GM18951 (cell line): ENCODE results near the gene PTPRT.

Experiments used
- POLR2A ChIP-seq: IDR thresholded peaks from 4 replicates; pipeline ENCODE4 v1.6.1; 2011; ENCODE audit warnings: mild to moderate bottlenecking; ENCODE audit not compliant: insufficient read length, insufficient read depth; ENCODE audit errors: extremely low read depth
- in situ Hi-C: fragments of 300-500 bp; cut with MboI; formaldehyde crosslinking; loops from one replicate; pipeline ENCODE4 v1.12.0; 2022; ENCODE audit warnings: low sequenced_read_pairs, mixed read lengths, inconsistent platforms; ENCODE audit not compliant: unreplicated experiment

The PTPRT gene

GRCh38 chr20:42763015-42763414 lies 426.7 kb downstream of the PTPRT start:
- TF ChIP-seq POLR2A, result no peak
- in situ Hi-C loops, result no loop called here

GRCh38 chr20:42756991-42757390 lies 432.7 kb downstream of the PTPRT start:
- TF ChIP-seq POLR2A, result no peak
- in situ Hi-C loops, result no loop called here

- TF ChIP-seq POLR2A, result no peak
- in situ Hi-C loops, result no loop called here
Observed at GRCh38 chr20:42754706-42755105, 435.0 kb downstream of the PTPRT start.

DNA sequence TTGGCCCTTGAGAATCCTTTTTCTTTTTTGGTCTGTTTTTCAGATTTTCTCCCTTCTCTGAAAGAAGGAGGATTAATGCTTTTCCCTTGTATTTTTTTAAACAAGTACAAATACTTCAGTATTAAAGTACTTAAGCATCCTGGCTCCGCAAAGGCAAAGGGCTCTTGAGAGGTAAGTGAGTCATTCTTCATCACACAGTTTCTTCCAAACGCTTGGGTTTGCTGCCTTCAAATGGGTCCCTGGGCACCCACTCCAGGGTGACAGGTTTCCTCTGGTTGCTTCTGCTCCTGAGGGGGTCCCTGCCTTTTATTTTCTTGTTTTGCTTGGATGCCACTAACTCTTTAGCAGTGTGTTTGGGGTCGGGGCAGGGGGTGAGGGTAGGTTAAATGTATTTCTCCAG lies 437.1 kb downstream of the PTPRT start:
- in situ Hi-C loops, result no loop called here
- TF ChIP-seq POLR2A, result no peak

DNA sequence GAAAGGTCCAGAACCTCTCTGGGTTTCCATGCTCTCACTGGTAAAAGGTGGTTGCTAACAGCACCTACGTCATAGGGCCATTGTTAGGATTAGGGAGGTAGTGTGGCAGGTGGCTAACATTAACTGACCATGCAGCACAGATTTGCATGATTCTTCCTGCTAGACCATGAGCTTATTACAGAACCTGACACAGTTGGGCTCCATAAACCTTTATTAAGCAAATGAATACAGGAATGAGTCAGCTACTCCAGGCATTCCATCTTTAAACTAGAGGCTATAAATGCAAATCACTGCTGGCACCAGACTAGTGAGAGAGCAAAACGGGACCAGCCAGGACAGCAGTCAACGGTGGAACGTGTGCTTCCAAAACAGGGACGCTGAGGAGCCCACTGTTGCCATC lies 440.1 kb downstream of the PTPRT start:
- in situ Hi-C loops, result no loop called here
- no peak for TF ChIP-seq POLR2A

DNA sequence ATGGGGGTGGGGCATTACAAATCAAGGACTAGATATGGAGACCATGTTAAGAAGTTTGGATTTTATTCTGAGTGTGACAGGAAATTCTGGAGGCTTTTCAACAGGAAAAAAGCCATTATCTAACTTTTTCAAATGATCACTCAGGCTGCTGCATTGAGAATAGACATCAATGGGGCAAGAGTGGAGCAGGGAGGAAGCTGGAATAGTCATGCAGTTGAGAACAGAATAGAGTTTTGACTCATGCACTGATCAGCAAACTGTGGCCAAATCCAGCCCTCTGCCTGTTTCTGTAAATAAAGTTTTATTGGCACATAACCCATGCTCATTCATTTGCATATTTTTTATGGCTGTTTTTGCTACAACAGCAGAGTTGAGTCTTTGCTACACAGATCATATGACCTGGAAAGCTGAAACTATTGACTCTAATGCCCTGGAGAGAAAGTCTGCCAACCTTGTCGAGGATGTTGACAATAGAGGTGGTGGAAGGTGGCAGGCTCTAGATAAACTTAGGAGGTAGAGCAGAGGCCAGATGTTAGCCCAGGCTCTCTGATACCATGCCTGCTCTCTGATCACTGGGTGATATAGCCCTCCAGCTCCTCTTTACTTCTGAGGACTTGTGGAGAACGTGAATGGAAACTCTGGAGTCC lies 441.8 kb downstream of the PTPRT start:
- no peak for TF ChIP-seq POLR2A
- in situ Hi-C loops, result no loop called here

- TF ChIP-seq POLR2A, result no peak
- in situ Hi-C loops, result no loop called here
Observed at GRCh38 chr20:42744756-42745465, 444.8 kb downstream of the PTPRT start.

DNA sequence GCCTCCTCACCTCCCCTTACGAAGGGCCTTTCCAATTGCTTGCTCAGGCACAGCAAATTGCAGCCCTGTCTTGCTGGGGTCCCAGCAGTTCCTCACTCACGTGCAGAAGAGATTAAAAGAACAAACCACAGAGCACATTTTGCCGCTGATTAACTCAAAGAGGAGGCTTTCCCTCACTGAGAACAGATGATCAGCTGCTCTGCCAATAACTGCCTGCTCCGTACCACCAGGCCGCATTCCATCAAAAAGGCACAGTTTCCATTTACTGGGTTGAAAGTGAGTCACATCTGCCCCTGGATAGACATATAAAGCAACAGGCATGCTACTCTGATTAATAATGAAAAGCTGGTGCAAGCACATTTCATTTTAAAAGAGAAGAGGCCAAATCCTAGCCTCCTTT lies 446.8 kb downstream of the PTPRT start:
- in situ Hi-C loops, result no loop called here
- no peak for TF ChIP-seq POLR2A

DNA sequence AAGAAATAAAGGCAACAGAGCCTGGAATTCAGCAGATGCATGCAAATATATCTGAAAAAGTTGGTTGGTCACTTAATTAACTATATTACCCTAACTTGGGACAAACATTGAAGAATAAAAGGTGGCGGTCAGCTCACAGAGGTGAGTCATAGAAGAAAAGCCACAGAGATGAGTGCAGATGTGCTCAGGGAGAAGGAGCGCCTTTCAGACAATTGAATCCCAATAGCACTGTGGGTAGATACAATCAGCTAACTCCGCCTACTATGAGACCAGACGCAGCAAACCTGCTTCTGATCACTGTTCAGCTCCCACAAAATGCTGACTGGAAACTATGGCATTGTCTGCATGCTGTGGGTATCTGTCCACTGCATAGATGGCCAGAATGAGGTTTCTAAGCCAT lies 447.8 kb downstream of the PTPRT start:
- in situ Hi-C loops, result no loop called here
- no peak for TF ChIP-seq POLR2A

DNA sequence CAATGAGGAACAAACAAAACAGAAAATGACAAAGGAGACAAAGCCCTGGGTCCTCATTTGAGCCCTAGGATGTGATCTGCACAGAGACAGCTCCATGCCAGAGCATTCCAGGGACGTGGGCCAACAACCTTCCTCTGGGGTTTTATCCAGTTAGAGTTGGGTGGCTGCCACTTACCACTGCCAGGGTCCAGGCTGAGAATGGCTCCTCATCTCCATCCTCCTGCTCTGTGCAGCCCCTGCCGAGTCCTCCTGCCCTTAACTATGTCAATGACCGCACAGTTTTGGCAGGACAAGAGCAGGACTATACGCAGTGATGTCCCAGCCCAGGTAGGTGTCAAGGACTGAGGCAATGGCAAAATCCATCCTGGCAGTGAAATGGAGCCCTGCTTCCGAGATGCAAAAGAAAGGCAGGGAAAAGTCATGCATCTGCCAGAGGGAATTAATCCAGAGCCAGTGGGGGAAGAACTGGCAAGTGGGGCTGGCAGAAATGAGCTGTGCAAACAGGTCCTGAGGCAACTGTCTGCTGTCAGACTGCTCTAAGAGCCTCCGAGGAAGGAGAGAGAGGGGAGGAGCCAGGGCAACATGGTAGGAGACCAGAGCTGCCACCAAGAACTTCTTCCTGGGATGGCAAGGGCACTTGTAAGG lies 449.4 kb downstream of the PTPRT start:
- TF ChIP-seq POLR2A, result no peak
- in situ Hi-C loops, result no loop called here

- in situ Hi-C loops, result no loop called here
- no peak for TF ChIP-seq POLR2A
Observed at GRCh38 chr20:42739683-42740082, 450.0 kb downstream of the PTPRT start.

GRCh38 chr20:42735539-42735938 lies 454.2 kb downstream of the PTPRT start:
- no peak for TF ChIP-seq POLR2A
- in situ Hi-C loops, result no loop called here

- in situ Hi-C loops, result no loop called here
- no peak for TF ChIP-seq POLR2A
Observed at GRCh38 chr20:42734660-42735368, 454.9 kb downstream of the PTPRT start.
